ENCODE results near the gene COQ9.
"Not testable (repeated sequence)": the region's sequence is repeated elsewhere in the genome, so short reads cannot be mapped to it uniquely, and the experiment has no call there.

COQ9 gene

DNA sequence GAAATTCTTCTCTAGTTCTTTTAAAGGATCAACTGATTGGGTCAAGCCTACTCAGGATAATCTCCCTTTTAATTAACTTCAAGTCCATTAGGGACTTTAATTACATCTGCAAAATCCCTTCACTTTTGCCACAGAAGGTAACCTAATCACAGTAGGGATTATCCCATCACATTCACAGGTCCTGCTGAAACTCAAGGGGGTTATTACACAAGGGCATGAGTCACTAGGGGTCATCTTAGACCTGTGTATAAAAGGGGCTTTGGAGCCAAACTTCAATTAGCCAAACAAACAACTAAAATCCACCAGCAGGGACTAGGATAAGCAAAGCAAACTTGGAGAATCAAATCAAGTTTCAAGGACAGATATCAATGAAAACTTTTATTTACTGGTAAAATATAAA lies 19.5 kb upstream of the COQ9 start:
- no peak for DNase-seq

DNA sequence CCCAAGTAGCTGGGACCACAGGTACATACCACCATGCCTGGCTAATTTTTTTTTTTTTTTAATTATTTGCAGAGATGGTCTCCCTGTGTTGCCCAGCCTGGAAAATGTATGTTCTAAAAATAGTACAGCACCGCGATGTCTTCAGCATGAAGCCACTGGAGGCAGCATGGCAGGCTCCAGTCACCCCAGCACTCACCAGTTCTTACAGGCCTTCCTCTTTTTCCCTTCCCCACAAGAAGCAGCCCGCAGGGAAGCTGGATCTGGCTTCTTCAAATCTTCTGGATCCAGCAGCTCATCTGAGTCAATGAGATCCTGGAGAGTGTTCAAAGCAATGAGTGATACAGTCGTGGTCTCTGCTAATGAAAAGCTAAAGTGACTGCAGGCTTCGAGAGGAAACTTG lies 16.3 kb upstream of the COQ9 start:
- DNase-seq = no peak

DNA sequence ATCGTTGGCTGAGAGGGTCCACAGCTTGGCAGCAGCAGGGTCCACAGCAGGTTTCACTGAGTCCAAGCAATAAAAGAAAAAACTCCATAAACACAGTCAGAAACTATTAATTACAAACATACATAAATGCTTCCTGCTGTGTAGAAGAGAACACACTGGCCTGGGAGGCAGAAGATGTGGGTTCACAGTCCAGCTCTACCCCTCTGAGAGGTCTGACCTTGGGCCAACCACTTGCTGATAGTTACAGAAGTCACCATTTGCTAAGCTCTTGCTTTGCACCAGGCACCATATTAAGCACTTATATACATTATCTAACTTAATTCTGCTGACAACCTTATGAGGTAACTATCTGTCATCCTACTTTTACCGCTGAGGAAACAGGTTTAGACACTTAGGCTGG lies 14.8 kb upstream of the COQ9 start:
- no peak for DNase-seq

DNA sequence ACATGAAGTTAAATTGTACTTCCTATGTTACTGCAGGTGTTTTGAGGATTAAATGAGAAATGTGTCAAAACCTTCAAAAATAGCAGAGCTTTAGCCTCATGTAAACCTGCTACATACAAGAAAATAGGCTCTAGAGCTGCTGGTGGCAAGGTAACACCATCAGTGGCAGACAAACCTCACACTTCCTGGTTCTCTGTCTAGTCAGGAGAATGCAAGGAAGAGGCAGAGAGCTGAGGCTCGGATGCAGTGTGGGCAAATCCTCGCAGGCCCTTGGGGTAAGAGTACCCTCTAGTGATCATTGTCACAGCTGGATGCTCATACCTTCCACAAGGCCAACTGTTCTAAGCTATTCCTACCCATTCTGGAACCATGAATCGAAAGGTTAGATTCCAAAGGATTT lies 14.3 kb upstream of the COQ9 start:
- no peak for DNase-seq

DNA sequence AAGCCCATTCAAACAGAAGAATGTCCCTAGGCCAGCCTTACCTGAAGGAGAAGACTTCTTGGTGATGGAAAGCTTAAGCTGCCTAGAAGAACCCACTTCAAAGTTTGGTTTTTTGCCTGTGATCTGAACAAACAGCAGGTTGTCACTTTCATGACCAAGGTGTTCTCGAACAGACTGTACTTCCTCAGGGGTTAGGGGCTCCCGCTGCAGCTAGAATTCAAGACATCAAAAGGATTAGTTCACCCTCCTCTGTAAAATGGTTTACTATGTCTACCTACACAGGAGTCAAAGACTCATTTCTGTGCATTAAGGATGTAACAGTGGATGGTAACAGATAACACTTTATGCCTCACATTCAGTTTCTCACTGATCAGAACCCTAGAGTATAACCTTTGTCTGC lies 13.3 kb upstream of the COQ9 start:
- DNase-seq = no peak

DNA sequence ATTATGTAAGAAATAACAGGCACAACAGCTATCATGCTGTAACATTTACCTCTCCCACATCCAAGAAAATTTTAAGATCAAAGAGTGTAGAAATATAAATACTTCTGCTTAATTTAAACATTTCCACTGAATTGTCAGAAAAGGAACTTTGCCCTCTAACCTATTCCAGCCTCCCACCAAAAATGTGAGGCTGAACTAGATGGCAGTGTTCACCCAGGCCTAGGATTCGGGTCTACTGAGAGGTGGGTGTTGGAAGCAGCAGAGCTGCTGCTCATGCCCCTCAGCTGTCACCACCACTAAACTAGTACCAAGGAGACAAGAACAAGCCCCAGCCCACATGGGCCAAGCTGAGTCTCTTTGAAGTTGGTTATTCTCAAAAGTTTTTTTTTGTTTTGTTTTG lies 11.4 kb upstream of the COQ9 start:
- no peak for DNase-seq

DNA sequence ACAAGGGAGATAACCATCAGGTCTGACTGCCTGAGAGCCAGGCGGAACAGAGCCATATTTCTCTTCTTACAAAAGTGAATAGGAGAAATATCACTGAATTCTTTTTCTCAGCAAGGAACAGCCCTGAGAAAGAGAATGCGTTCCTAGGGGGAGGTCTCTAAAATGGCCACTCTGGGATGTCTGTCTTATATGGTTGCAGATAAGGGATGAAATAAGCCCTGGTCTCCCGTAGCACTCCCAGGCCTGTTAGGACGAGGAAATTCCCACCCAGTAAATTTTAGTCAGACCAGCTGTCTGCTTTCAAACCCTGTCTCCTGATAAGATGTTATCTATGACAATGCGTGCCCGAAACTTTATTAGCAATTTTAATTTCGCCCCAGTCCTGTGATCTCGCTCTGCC lies 7.3 kb upstream of the COQ9 start:
- DNase-seq = not testable (repeated sequence)

DNA sequence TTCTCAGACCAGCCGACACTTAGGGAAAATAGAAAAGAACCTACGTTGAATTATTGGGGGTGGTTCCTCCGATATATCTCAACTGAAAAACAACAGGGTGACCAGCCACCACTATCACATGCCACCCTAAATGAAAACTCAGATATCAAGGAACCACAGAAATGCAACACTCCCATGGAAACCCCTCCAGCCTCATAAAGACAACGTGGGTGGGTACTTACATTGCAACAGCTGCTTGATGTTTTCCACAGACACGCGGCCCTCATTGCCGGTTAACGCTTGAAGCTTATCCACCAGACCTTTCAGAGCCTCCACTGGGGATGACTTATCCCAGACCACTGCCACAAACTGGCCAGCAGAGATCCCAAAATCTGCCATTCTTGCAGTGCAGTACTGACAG lies 6.7 kb upstream of the COQ9 start:
- DNase-seq = not testable (repeated sequence)

DNA sequence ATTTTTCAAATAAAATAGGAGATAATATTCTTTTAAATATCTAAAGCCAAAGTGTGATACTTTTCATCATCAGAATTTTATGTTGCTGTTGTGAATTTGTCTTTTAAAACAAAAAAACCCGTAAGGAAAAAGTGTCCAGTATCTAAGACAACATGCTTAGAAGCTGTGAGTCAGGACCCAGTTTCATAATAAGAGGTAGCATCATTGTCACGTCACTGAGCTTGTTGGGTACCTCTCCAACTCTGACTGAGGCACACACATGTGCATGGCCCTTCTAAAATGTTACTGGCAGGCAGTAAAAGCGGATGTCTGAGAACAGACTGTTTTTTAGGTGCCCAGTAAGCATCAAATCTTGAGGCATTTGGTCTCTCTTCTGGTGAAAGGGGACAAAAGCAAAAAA lies 2.6 kb upstream of the COQ9 start:
- DNase-seq = no peak

DNA sequence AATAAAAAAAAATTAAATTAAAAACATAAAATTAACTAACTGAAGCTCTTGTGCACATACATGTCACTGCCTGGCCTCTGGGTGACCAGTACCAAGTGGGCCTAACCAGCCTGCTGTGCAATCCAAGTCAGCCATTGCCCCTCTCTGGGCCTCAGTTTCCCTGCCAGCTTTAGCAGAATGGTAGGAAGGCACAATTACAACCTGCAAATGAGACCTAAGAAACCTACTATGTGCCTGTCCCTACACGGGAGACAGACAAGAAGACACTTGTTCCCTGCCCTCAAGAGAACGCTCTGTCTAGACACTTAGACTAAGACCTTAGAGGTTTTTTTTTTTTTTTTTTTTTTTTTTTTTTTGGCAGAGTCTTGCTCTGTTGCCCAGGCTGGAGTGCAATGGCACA lies 1.8 kb upstream of the COQ9 start:
- no peak for DNase-seq

DNA sequence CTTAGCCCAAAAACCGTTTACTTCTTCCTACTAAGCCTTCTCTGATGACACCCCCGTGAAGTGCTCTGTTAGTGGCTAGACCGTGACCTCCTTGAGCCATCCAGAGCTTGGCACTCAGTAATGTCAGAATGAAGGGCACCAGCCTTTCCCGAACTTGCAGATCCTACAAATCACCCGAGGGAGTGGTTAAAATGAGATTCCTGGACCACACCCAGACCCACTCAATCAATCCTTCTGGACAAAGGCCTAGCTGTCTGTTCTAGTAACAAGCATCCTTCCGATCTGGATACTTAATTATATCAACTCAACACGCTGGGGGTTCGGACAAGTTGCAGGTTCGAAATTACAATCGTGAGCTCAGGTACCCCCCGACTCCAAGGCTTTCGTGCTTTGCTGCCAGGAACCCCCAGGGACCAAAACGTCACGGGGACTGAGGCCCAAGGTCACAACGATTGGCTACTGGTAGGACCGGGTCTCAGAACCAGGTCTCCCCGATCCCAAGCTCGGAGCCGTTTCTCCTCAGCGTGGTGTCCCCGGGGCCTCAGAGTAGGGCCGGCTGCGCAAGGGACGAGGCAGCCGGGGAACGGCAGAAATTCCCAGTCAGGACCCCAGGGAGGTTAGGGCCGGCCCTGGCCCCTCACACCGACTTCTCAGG lies 621 bp upstream of the COQ9 start:
- DNase-seq = peak; percentile 18

DNA sequence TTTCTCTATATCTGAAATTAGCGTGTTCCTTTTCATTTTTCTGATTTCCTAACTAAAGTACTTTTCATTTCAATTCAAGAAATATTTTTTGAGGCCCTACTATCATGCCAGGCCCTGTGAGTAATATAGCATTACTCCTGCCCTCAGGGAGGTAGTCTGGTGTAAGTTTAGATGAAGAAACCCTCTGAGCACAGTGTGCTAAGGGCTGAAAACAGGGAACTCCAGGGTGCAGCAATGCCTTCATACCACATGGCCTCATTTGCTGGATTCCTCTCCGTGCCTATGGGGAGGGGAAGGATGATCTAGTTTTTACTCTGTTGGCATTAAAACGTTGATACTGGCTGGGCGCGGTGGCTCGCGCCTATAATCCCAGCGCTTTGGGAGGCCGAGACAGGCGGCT lies 4.7 kb downstream of the COQ9 start:
- no peak for DNase-seq

DNA sequence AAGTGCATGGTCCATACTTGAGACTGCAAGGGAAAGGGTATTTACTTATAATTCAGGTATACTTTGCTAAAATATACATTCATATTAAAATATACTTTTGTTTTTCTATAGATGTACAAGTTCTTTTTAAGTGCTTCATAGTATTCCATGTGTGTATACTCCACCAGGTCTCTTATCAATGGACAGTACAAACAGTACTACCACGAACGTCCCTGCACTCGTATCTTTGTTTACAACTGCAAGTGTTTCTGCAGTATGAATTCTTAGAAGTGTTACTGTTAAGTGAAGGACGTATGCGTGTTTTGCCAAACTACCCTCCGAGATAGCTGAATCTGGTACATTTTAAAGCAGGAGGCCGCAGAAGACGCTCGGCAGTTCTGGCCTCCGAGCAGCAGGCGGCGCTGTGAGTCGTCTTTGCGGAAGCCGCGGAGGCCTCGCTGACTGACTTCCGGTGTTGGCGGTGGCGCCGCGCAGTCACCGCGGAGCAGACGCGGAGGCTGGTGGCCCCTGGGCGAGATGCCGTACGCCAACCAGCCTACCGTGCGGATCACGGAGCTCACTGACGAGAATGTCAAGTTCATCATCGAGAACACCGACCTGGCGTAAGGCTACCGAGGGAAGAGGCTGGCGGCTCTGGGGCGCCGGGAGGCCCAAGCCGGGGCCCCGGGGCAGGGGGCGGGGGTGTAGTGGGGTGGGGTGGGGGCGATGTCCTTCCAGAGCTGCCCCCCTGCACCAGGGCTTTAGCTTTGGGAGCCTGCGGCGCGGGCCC lies 15.1 kb downstream of the COQ9 start, which contains the start of gene POLR2C:
Gene POLR2C, plus strand, starts transcription at position 471 of the 769 bp plus-strand sequence. Its CDS starts 46 bp downstream, at position 517.
- peak; percentile 77 for DNase-seq

DNA sequence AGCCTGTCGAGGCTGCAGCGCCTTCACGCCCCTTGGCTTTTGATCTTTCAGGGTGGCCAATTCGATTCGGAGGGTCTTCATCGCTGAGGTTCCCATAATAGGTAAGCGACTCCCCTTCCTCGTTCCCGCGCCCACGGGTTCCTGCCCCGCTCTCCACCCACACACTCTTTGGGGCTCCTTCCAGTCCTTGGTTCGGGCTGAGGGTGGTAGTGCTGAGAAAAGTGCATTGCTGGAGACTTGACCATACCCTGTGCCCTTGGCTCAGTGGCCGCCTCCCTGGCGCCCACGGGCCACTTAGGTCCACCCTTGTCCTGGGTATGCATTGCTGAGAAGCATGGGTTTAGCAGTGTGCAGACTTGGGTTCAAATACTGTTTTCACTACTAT lies 15.7 kb downstream of the COQ9 start:
- DNase-seq = no peak

DNA sequence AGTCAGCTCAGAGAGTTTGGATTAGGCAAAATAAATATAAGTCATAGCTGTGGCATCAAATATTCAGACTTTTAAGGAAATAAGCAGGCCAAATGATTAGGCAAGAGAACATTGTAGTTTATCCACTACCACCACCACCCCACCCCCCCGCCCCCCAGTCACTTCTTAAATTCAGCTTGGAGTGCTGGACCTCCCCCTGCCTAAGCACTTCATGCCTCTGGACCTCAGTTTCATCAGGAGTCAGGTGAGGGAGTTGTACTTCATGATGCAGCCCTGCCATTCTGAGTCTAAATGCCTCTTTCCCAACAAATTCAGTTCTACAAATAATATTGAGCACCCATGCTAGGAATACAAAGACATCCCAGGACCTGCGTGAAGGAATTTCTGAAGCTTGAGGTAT lies 17.2 kb downstream of the COQ9 start:
- DNase-seq = no peak

DNA sequence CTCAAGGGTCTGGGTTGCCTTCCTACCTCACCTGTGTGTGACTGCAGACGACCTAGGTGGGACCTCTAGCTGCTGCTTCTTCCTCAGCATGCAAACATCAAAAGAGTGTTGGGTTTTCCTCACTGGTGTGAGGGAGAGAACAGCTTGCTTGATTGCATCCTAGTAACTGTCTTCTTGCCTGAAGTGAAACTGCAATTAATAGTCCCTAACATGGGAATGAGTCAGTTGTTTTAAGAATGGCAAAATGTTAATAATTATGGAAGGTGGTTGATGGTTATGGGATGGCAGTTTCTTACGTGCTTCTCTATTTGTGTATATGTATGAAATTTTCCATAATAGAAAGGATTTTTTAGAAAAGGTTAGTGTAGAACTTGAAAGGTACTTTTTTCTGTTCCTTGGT lies 21.1 kb downstream of the COQ9 start:
- DNase-seq = no peak

DNA sequence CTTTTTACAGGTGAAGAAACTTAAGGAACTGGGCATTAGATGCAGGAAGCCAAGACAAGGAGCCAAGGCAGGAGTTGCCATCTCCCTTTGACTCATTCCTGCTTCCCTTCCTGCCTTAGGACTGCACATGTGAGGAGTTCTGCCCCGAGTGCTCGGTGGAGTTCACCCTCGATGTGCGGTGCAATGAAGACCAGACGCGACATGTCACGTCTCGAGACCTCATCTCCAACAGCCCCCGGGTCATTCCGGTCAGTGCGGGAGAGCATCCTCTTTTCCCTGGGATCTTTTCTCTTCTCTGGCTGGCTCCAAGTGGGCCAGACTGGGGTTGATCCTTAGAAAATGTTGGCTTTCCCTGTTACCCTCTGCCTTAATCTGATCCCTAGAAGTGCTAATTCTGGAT lies 21.8 kb downstream of the COQ9 start:
- DNase-seq = no peak

DNA sequence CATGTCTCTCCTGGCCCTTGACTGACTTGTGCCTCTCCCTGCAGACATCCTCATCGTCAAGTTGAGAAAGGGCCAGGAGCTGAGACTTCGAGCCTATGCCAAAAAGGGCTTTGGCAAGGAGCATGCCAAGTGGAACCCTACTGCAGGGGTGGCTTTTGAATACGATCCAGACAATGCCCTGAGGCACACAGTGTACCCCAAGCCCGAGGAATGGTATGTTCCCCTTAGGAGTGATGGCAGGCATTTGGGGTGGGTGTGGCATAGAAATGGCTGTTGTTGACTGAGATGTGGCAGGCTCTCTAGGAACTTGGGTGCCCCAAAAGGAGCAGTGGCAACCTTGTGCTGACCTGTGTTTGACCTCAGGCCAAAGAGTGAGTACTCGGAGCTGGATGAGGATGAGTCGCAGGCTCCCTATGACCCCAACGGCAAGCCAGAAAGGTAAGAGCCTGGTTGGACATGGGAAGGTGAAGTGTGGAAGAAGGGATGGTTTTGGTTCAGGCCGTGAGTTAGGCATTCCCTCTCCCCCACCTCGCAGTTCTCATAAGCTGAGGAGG lies 22.7 kb downstream of the COQ9 start:
- no peak for DNase-seq

DNA sequence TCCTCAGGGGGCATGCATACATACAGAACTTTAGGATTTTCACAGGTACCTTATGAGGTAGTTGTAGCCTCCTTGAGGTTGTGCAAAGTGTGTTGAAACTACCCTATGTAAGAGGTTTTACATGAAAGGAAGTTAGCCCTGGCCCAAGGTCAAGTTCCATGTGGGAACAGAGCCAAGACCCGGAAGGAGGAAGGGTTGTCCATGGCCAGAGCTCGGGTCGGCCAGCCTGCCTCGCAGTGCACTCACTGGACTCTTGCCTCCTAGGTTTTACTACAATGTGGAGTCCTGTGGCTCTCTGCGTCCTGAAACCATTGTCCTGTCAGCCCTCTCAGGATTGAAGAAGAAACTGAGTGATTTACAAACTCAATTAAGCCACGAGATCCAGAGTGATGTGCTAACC lies 23.4 kb downstream of the COQ9 start:
- no peak for DNase-seq

DNA sequence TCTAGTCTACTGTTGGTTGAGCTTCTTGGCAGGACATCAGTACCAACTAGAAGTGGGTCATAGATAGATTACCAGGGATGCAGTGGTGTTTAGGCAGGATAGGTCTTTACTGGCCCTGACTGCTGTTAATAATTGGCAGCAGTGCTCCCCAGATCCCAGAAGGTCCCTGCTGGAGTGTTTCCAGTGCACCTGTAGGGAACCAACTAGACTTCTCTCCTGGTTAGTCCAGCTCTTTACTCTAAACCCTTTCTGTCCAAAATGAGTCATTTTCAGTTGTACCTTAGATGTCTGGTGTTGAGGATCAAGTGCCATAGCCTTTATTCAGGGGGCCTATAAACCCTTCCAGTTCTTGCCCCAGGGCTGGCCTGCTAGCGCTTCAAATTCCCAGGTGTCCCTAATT lies 23.9 kb downstream of the COQ9 start:
- no peak for DNase-seq

DNA sequence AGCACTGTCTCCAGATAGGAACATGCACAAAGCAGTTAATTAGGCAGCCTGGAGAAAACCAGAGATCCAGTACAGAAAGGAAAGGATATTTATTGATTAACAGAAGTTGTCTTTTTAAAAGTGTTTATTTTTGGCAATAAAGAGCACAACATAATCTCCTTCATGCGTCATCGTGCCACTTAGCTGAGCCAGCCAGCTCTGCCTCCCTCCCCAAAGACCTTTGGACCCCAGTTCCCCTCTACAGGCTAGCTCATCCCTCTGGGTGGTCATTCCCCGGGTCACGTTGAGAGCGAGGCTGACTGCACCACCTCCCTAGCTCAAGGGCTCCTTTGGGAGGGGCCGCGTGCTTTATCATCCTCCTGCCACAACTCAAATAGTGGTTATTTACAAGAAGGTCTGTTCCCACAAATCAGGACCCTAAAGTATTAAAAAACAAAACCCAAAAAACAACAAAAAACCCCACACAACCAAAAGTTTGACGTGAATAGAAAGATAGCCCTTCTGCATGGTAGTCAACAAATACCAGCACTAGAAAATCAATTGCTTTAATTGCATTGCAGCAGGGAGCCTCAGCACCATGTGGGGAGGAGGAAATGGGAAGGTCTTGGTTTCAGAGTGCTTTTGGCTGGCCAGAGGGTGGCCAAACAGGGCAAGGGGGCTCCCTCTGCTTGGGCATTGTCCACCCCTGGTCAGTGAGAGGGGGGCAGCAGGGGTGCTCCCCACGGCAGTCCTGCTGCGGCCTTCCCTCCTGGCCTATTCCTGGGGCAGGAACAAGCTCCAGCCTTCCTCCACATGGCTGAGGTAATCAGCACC lies 24.8 kb downstream of the COQ9 start:
- DNase-seq = no peak

DNA sequence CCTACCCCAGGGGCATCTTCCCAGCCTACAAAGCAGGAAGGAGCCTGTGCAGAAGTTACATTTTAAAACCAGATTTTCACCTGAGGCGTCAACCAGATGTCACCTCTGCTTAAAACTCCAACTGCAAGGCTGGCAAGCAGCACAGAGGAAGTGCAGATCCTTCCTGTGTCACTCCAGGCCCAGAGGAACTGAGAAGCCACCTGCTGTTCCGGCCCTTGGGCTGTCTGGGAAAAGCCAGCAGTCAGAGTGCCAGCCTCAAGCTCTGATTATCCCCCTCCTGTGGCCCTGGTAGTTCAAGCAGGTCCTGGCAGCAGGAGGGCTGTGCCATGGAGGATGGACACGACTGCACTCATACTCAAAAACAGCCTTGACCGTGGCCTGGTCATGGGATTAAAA lies 25.4 kb downstream of the COQ9 start:
- DNase-seq = no peak

DNA sequence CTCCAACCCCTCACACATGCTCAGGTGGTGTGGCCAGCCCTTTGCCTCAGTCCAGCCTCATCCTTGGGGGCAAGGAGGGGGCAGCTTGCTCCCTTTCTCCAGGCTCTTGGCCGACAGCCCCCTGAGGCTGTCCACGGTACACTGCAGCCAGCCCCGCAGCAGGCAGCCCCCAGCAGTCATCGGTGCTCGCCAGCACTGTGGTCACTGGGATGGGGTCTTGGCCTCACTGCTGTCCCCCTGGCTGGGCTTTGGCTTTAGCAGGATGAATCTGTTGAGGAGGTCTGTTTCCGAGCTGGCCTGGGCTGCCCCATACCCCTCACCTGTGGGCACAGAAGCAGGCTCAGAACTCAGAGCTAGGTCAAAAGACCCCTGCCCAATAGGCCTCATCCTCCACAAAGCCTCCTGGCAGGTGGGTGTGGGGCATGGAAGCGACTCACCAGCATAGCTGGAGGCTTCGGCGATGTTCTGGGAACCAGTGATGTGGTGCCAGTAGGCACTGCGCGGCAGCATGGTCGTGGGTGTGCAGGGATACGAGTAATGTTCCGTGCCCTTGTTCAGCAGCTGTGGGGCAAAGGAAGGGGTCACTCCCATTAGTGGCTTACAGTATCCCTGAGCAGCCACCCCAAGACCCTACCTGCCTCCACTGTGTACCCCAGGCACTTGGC lies 26.0 kb downstream of the COQ9 start:
- DNase-seq = no peak
